Measurements from ENCODE around the gene TNFAIP6.
A peak's percentile ranks its signal among the peaks of the same experiment; 100 is the strongest.
"Not testable (repeated sequence)": the region's sequence is repeated elsewhere in the genome, so short reads cannot be mapped to it uniquely, and the experiment has no call there.

Gene TNFAIP6

GRCh38 chr2:151405376-151405775 is 48.0 kb downstream of the TNFAIP6 start:
- TF ChIP-seq, protein P1, sequence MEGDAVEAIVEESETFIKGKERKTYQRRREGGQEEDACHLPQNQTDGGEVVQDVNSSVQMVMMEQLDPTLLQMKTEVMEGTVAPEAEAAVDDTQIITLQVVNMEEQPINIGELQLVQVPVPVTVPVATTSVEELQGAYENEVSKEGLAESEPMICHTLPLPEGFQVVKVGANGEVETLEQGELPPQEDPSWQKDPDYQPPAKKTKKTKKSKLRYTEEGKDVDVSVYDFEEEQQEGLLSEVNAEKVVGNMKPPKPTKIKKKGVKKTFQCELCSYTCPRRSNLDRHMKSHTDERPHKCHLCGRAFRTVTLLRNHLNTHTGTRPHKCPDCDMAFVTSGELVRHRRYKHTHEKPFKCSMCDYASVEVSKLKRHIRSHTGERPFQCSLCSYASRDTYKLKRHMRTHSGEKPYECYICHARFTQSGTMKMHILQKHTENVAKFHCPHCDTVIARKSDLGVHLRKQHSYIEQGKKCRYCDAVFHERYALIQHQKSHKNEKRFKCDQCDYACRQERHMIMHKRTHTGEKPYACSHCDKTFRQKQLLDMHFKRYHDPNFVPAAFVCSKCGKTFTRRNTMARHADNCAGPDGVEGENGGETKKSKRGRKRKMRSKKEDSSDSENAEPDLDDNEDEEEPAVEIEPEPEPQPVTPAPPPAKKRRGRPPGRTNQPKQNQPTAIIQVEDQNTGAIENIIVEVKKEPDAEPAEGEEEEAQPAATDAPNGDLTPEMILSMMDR (IDR thresholded peaks at IDR 0.05): no peak
- no peak for TF ChIP-seq ZFX (IDR thresholded peaks at IDR 0.05; ENCODE audit: borderline replicate concordance)
- no peak overlapping the region for H3K27ac ChIP-seq

- TF ChIP-seq ZFX (IDR thresholded peaks at IDR 0.05; ENCODE audit: borderline replicate concordance): no peak
- TF ChIP-seq, protein P1 (IDR thresholded peaks at IDR 0.05): no peak
- no peak overlapping the region for H3K27ac ChIP-seq
These were observed 49.9 kb downstream of the TNFAIP6 start for GRCh38 chr2:151407281-151407680.

DNA sequence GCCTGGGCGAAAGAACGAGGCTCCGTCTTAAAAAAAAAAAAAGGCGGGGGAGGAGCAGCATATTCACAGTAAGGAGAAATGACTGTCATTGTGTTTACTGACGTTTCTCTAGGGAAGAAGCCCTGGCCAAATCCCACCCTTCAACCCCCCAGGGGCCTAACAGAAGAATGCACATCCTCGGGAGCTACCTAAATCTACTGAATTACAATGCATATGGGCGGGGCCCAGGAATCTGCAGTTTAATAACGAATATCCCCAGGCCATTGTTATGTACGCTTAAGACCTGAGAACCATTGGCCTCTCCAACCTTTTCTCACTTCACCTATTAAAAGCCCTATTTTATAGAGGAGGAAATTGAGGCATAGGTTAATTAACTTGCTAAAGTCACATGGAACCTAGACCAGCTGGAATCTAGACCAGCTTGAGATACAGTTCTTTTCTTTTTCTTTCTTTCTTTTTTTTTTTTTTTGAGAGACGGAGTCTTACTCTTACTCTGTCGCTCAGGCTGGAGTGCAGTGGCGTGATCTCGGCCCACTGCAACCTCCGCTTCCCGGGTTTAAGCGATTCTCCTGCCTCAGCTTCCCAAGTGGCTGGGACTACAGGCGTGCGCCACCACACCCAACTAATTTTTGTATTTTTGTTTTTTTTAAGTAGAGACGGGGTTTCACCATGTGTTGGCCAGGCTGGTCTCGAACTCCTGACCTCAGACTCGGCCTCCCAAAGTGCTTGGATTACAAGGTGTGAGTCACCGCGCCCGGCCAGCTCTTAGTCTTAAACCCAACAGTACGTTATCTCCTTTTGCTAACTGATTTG is 51.6 kb downstream of the TNFAIP6 start:
- TF ChIP-seq, protein P1 (IDR thresholded peaks at IDR 0.05): no peak
- no peak for TF ChIP-seq ZFX (IDR thresholded peaks at IDR 0.05; ENCODE audit: borderline replicate concordance)
- H3K27ac ChIP-seq: peak overlapping the region; percentile 69

GRCh38 chr2:151409601-151410484 is 52.5 kb downstream of the TNFAIP6 start, which contains the start of gene RIF1:
Gene RIF1, plus strand, starts transcription at chr2:151409902. Its CDS starts 522 bp downstream, at chr2:151410424.
- H3K27ac ChIP-seq: peak within 1 kb of the TSS; percentile 69

DNA sequence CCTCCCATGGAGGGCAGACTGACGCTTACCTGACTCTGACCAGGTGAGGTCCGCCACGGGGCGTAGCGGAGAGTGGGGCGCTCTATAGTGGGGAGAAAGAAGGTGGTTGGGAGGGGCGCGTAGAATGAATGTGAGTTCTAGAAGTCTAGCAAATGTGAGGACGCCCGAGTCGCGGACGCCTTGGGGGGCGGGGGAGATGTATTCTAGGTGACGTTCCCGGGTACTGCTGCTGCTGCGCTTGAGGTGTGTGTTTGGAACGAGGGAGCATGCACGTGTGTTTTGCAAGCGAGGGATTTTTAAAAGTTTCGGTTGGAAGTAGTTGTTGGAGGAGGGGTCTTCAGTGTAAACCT is 53.1 kb downstream of the TNFAIP6 start:
- TF ChIP-seq, protein P1 (IDR thresholded peaks at IDR 0.05): no peak
- TF ChIP-seq ZFX (IDR thresholded peaks at IDR 0.05; ENCODE audit: borderline replicate concordance): no peak
- peak overlapping the region; percentile 69 for H3K27ac ChIP-seq

More at GRCh38 chr2:151409601-151410484, 52.5 kb downstream of the TNFAIP6 start, which contains the start of gene RIF1:
- TF ChIP-seq, protein P1 (IDR thresholded peaks at IDR 0.05): peak; percentile 48
- TF ChIP-seq ZFX (IDR thresholded peaks at IDR 0.05; ENCODE audit: borderline replicate concordance): no peak

- no peak overlapping the region for H3K27ac ChIP-seq
- TF ChIP-seq, protein P1 (IDR thresholded peaks at IDR 0.05): no peak
- TF ChIP-seq ZFX (IDR thresholded peaks at IDR 0.05; ENCODE audit: borderline replicate concordance): no peak
These were observed 60.3 kb downstream of the TNFAIP6 start for GRCh38 chr2:151417650-151418049.

- H3K27ac ChIP-seq: not testable (repeated sequence)
These were observed 64.3 kb downstream of the TNFAIP6 start for GRCh38 chr2:151421681-151422080.

Data from 22Rv1 (cell line).